Measurements from ENCODE around the gene USP24.

DNA sequence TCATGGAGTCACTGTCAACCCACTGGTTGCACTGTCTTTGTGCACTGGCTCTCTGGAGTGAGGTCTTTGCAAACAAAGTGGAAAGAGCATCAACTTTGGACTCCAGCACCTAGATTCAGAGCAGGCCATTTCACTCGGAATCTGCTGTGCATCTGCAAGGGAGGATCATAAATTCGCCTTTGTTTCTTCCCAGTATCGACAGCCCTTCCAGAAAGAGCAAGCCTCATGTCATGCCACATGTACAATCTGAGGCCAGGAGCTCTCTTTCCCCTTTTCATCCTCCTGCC lies 176.7 kb downstream of the USP24 start:
- TF ChIP-seq, protein P1, sequence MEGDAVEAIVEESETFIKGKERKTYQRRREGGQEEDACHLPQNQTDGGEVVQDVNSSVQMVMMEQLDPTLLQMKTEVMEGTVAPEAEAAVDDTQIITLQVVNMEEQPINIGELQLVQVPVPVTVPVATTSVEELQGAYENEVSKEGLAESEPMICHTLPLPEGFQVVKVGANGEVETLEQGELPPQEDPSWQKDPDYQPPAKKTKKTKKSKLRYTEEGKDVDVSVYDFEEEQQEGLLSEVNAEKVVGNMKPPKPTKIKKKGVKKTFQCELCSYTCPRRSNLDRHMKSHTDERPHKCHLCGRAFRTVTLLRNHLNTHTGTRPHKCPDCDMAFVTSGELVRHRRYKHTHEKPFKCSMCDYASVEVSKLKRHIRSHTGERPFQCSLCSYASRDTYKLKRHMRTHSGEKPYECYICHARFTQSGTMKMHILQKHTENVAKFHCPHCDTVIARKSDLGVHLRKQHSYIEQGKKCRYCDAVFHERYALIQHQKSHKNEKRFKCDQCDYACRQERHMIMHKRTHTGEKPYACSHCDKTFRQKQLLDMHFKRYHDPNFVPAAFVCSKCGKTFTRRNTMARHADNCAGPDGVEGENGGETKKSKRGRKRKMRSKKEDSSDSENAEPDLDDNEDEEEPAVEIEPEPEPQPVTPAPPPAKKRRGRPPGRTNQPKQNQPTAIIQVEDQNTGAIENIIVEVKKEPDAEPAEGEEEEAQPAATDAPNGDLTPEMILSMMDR (conservative IDR thresholded peaks at IDR 0.05; ENCODE audit: low read depth, low read length): no peak
- TF ChIP-seq EZH2 (IDR thresholded peaks at IDR 0.05; ENCODE audit: borderline replicate concordance, low read depth, low read length, poor library complexity, severe bottlenecking): no peak
